ENCODE measurements around the gene DEFB108B. TPM values are rescaled to one million over a fixed set of nuclear protein-coding genes. Genes with fewer than 3 reads are reported as not detected.
"Not testable (repeated sequence)": the region's sequence is repeated elsewhere in the genome, so short reads cannot be mapped to it uniquely, and the experiment has no call there.

DEFB108B gene
- total RNA-seq, 1 experiment from 2014 or later: not detected

DNA sequence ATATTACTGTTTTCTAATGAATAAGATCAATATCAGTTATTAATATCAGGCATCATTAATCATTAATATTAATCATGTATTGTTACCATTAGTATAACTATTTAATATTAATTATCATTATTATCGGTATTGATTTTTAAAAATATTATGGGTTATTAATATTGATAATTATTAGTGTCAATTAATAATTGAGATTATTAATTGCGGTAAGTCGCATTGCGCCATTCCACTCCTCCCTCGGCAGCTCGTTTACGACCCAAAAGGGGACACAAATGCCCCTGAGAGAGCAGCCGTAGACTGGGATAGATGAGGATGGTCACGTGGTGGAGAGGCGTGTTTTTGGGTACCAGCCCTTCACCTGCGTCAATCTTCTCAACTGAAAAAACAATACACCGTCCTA is 52.8 kb downstream of the DEFB108B start:
- in situ Hi-C loops (cut with HindIII; ENCODE audit: low pct_unique_long_range_greater_than_20kb, low sequenced_read_pairs); DNase-seq (ENCODE audit: low read depth): not testable (repeated sequence)

Other genes with a start within 250 kb of the DEFB108B start
- not detected in 2 replicates for gene DEFB131B, start 45.3 kb downstream of the DEFB108B start, total RNA-seq (2014; rRNA removed; shearing (Covaris generic); ENCODE audit: low replicate concordance)
- 4.1 and 6.6 TPM in 2 replicates for gene XNDC1N, start 95.4 kb downstream of the DEFB108B start, total RNA-seq (2014; rRNA removed; shearing (Covaris generic); ENCODE audit: low replicate concordance)
- 74.1 and 79.4 TPM in 2 replicates for gene RNF121, start 95.8 kb downstream of the DEFB108B start, total RNA-seq (2014; rRNA removed; shearing (Covaris generic); ENCODE audit: low replicate concordance)
- gene IL18BP, start 165.7 kb downstream of the DEFB108B start, total RNA-seq (2014; rRNA removed; shearing (Covaris generic); ENCODE audit: low replicate concordance): 1.0 and 4.3 TPM in 2 replicates
- gene NUMA1, start 247.3 kb downstream of the DEFB108B start, total RNA-seq (2014; rRNA removed; shearing (Covaris generic); ENCODE audit: low replicate concordance): 73.8 and 81.0 TPM in 2 replicates
- gene LRRC51, start 247.7 kb downstream of the DEFB108B start, total RNA-seq (2014; rRNA removed; shearing (Covaris generic); ENCODE audit: low replicate concordance): 9.4 and 14.9 TPM in 2 replicates

Measured in Caki2 (cell line).